ENCODE measurements around the gene FGF7. TPM values are rescaled to one million over a fixed set of nuclear protein-coding genes. Genes with fewer than 3 reads are reported as not detected.
"Not testable (repeated sequence)": the region's sequence is repeated elsewhere in the genome, so short reads cannot be mapped to it uniquely, and the experiment has no call there.

Gene FGF7
- polyA plus RNA-seq, 4 donors = 15.0 to 155 (median 33.4) TPM

DNA sequence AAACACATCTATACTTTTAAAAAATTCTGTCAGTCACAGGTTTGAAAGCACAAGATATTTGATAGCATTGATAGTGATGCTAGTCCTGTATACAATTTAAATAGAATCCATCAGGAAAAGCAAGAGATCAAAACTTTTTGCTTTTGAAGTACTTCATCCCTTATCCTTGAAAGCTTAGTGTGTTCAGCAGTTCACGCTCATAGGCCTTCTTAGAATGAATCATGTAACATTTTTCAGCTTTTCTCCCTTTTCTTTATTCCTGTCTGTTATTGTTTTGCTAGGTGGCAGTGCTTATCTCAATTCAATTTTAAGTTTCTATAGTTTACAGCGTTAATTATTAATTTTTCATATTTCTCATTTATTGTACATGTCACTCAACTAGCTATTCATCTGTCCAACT lies 69.1 kb downstream of the FGF7 start:
- DNase-seq (ENCODE audit: low read depth in 4 of 4, low spot score in 3 of 4) = no peak

- DNase-seq (ENCODE audit: low read depth in 4 of 4, low spot score in 3 of 4) = no peak
These were observed 69.8 kb downstream of the FGF7 start for GRCh38 chr15:49492830-49493229.

- DNase-seq (ENCODE audit: low read depth in 4 of 4, low spot score in 3 of 4) = no peak
These were observed 71.8 kb downstream of the FGF7 start for GRCh38 chr15:49494842-49495241.

DNA sequence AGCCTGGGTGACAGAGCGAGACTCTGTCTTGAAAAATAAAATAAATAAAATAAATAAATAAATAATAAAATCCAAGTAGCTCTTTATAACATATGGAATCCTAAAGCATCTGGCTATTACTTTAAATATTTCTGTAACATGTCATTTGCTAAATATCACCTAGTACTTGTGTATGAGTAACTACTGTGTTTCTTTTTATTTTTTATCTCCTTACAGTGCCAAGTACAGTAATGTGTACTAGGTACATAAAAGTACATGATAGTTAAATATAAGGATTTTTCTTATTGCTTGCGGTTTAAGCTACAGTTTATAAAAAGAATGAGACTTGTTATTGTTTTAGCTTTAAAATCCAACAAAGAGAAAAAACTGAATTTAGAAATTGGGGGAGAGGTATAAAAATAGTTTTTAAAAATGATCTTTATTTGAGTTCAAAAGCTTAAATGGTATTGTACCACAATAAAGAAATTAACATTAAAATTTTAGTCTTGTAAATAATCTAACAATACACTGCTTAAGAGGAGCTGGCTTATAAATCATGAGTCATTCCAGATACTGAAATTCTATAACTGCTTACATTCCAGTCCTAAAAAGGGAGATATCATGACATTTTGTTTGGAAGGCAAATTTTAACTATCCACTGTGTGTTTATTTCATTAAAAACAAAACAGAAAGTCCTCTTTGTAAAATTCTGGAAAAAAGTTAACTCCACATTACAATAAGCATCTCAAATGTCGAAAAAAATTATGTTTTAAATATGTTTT lies 73.1 kb downstream of the FGF7 start:
- no peak for DNase-seq (ENCODE audit: low read depth in 4 of 4, low spot score in 3 of 4)

DNA sequence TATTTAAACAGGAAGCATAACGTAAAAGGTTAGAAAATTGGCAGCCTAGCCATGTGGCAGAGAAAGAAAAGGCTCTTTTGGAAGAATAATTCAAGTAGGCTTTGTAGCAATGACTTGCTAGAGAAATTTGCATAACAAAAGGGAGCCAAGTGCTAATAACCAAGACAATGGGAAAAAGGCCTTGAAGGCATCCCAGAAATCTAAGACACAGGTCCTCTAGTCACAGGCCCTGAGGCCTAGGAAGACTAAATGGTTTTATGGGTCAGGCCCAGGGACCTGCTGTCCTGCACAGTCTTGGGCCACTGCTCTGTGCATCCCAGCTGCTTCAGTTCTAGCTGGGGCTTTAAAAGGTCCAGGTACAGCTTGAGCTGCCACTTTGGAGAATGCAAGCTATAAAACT lies 78.5 kb downstream of the FGF7 start:
- no peak for DNase-seq (ENCODE audit: low read depth in 4 of 4, low spot score in 3 of 4)

GRCh38 chr15:49506341-49506740 lies 83.3 kb downstream of the FGF7 start:
- no peak for DNase-seq (ENCODE audit: low read depth in 4 of 4, low spot score in 3 of 4)

GRCh38 chr15:49507261-49507660 lies 84.2 kb downstream of the FGF7 start:
- no peak for DNase-seq (ENCODE audit: low read depth in 4 of 4, low spot score in 3 of 4)

DNA sequence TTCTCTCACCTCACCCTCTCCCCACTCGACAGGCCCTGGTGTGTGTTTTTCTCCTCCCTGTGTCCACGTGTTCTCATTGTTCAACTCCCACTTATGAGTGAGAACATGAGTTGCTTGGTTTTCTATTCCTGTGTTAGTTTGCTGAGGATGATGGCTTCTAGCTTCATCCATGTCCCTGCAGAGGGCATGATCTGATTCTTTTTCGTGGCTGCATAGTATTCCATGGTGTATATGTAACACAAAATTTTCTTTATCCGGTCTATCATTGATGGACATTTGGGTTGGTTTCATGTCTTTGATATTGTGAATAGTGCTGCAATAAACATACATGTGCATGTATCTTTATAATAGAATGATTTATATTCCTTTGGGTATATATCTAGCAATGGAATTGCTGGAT lies 89.7 kb downstream of the FGF7 start:
- not testable (repeated sequence) for DNase-seq (ENCODE audit: low read depth in 4 of 4, low spot score in 3 of 4)

DNA sequence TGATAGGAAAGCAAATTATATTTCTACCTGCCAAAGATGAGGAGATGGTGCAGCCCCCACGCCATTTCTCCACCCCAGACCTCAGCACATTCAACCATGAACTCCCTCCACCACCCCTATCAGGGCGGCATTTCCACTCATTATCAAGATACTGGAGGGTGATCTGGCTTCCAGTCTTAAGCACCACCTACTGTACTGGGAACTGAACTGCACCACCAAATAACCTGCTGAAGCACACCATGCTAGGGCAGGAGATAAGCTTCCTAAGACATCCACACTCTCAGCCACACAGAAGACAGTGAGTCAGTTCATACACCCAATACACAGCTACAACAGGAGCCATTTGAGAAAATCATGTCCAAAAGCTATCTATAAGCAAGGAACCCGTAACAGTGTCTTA lies 98.8 kb downstream of the FGF7 start:
- no peak for DNase-seq (ENCODE audit: low read depth in 4 of 4, low spot score in 3 of 4)

DNA sequence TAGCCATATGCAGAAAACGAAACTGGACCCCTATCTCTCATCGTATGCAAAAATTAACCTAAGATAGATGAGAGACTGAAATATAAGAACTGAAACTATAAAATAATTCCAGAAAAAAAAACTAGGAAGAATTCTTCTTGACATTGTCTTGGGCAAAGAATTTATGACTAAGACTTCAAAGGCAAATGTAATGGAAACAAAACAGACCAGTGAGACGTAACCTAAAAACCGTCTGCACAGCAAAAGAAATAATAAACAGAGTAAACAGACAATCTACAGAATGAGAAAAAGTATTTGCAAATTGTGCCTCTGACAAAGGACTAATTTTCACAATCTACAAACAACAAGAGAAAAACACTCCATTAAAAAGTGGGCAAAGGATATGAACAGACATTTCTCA lies 105.2 kb downstream of the FGF7 start:
- DNase-seq (ENCODE audit: low read depth in 4 of 4, low spot score in 3 of 4) = no peak

DNA sequence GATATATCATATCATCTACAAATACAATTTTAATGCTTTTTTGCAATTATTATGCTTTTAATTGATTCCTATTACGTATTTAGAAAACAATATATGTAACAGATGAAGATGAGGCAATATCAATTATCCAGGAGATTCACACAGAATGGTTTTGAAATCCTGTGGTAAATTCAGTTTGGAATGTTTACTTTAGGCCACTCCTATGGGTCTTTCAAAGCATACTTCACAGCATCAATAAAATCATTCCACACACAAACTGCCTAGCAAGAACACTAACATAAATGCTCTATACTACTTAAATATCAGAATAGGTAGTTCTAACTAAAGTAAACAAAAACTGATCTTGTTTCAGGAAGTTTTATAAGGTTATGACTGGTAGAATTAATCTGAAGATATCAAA lies 107.0 kb downstream of the FGF7 start:
- no peak for DNase-seq (ENCODE audit: low read depth in 4 of 4, low spot score in 3 of 4)

Other genes with a start within 250 kb of the FGF7 start
- 10 to 100 TPM in 3 of 4 donors, 1 to 10 TPM in 1; 8.7 to 22.3 (median 18.4) TPM for gene FAM227B, start 197.6 kb downstream of the FGF7 start, polyA plus RNA-seq (ENCODE audit: insufficient read length in 4 of 4)
- 10 to 100 TPM; 35.7 to 63.7 (median 42.1) TPM for gene DTWD1, start 197.8 kb downstream of the FGF7 start, polyA plus RNA-seq (ENCODE audit: insufficient read length in 4 of 4)

All from left renal pelvis (tissue), 4 donors.